K562 (cell line): ENCODE data around the gene PTH2. TPM values are rescaled to one million over a fixed set of nuclear protein-coding genes. Genes with fewer than 3 reads are reported as not detected.

Experiments
- ATF6 ChIP-seq: sonication (generic); formaldehyde crosslinking; IDR thresholded peaks from 2 replicates; pipeline ENCODE4 v1.4.0; 2020; ENCODE audit warnings: mild to moderate bottlenecking, missing genetic modification reagents
- ATF7 ChIP-seq: fragments of 450-650 bp; IDR thresholded peaks from 2 replicates; pipeline ENCODE4 v1.7.1; 2014; ENCODE audit warnings: mild to moderate bottlenecking, moderate library complexity
- ELF1 ChIP-seq: fragments of 200-800 bp; sonication (Bioruptor generic); IDR thresholded peaks from 2 replicates; pipeline ENCODE4 v1.6.1; 2016; ENCODE audit warnings: missing genetic modification characterization, missing compliant biosample characterization
- ERF ChIP-seq: fragments of 450-650 bp; formaldehyde crosslinking; IDR thresholded peaks from 2 replicates; pipeline ENCODE4 v1.4.0; 2020; ENCODE audit warnings: mild to moderate bottlenecking, mixed read lengths
- FOXJ3 ChIP-seq: sonication (generic); formaldehyde crosslinking; IDR thresholded peaks from 2 replicates; pipeline ENCODE4 v1.4.0; 2020; ENCODE audit warnings: mild to moderate bottlenecking, missing genetic modification reagents
- HMGN3 ChIP-seq: IDR thresholded peaks from 2 replicates; pipeline ENCODE4 v1.6.1; 2011; ENCODE audit warnings: borderline replicate concordance, low read depth, mild to moderate bottlenecking, mixed read lengths, low read length; ENCODE audit not compliant: insufficient read length; ENCODE audit errors: extremely low read depth
- MAFK ChIP-seq: IDR thresholded peaks from 2 replicates; pipeline ENCODE4 v1.6.1; 2011; ENCODE audit warnings: low read length, improper control_type of control experiment
- MIER1 ChIP-seq: fragments of 450-650 bp; IDR thresholded peaks from 2 replicates; pipeline ENCODE4 v1.6.1; 2016; ENCODE audit warnings: antibody characterized with exemption, mild to moderate bottlenecking, low read depth
- NR3C1 ChIP-seq: sonication (generic); formaldehyde crosslinking; IDR thresholded peaks from 2 replicates; pipeline ENCODE4 v1.8.1; 2022; ENCODE audit warnings: missing genetic modification reagents
- POLR2A ChIP-seq: fragments of 450-650 bp; conservative IDR thresholded peaks from 2 replicates; pipeline ENCODE4 v1.6.1; 2016
- REST ChIP-seq, 2 experiments: fragments of 450-650 bp; formaldehyde crosslinking in 1 of 2; IDR thresholded peaks; 2 replicates each; pipeline versions ENCODE4 v1.4.0 to v1.6.1; 2014 to 2020; ENCODE audit warnings: mild to moderate bottlenecking in 2 of 2, borderline replicate concordance in 1 of 2, low read depth in 1 of 2
- SMARCA4 ChIP-seq: fragments of 450-650 bp; IDR thresholded peaks from 2 replicates; pipeline ENCODE4 v1.6.1; 2016
- TAL1 ChIP-seq: fragments of 450-650 bp; IDR thresholded peaks from 2 replicates; pipeline ENCODE4 v1.6.1; 2016; ENCODE audit warnings: mild to moderate bottlenecking
- ZNF140 ChIP-seq: fragments of 250-450 bp; sonication (Bioruptor Pico); IDR thresholded peaks from 2 replicates; pipeline ENCODE4 v1.8.0; 2021; ENCODE audit warnings: moderate library complexity, mild to moderate bottlenecking, inconsistent platforms
- ZNF311 ChIP-seq: fragments of 250-450 bp; sonication (Bioruptor Pico); IDR thresholded peaks from 2 replicates; pipeline ENCODE4 v1.4.0; 2020; ENCODE audit warnings: mild to moderate bottlenecking, moderate library complexity
- ZNF445 ChIP-seq: fragments of 250-450 bp; sonication (Bioruptor Pico); IDR thresholded peaks from 2 replicates; pipeline ENCODE4 v1.4.0; 2020; ENCODE audit warnings: low read depth, mild to moderate bottlenecking, moderate library complexity
- ZNF57 ChIP-seq: fragments of 450-650 bp; formaldehyde crosslinking; IDR thresholded peaks from 2 replicates; pipeline ENCODE4 v1.4.0; 2020; ENCODE audit warnings: mild to moderate bottlenecking, moderate library complexity
- polyA plus RNA-seq, 8 experiments: library from polyadenylated mRNA; depleted of rRNA in 4 of 8; stranded (reverse) in 5 of 8; unstranded in 3 of 8; fragments of >200 nt; fragmentation: Nextera tagmentation in 2 of 8; fragmentation: Illumina TruSeq in 1 of 8; extraction: Ambion mirVana in 2 of 8; extraction: Trizol in 1 of 8; gene quantifications; 2 replicates each; pipeline versions ENCODE4 v1.2.1 to v1.2.3, GENCODE V29; 2011 to 2014; ENCODE audit warnings: inconsistent platforms in 1 of 8, missing spikeins in 1 of 8
- total RNA-seq, 7 experiments: library from RNA; depleted of rRNA in 6 of 7; stranded (reverse); fragments of >200 nt in 6 of 7; fragmentation: Illumina TruSeq in 2 of 7; extraction: Trizol in 2 of 7; gene quantifications; 2 replicates each; pipeline versions ENCODE4 v1.2.1 to v1.2.3, GENCODE V29; 2011 to 2021; ENCODE audit warnings: low replicate concordance in 1 of 7
- TF ChIP-seq, protein P1 (sequence below), 2 experiments: fragments of 250-450 bp in 1 of 2; fragments of 450-650 bp in 1 of 2; sonication (Bioruptor Pico) in 1 of 2; IDR thresholded peaks; 2 replicates each; pipeline versions ENCODE4 v1.6.1 to v1.8.0; 2016 to 2021; ENCODE audit warnings: mild to moderate bottlenecking in 2 of 2, moderate library complexity in 2 of 2, missing compliant biosample characterization in 1 of 2, missing genetic modification characterization in 1 of 2

PTH2 gene
- total and polyA plus RNA-seq, 9 of the 15 experiments (the other 6 are each of a cell fraction or from before 2014, with no cell fraction given) = 1.3 TPM; not detected in 8

- TF ChIP-seq HMGN3 (peak; percentile 90), REST (IDR thresholded peaks at IDR 0.05; ENCODE audit: borderline replicate concordance) (peak; percentile 47; the same call in 1 of the 2 replicates), REST (CRISPR knock-in tag; IDR thresholded peaks at IDR 0.05; ENCODE audit: low read depth) (no peak), SMARCA4 (0 out of 2 replicates have a peak, but pooled peaks have one; percentile 18), ZNF140 (no peak), ERF (CRISPR knock-in tag) (0 out of 2 replicates have a peak, but pooled peaks have one; percentile 52), MAFK (no peak), FOXJ3 (CRISPR knock-in tag) (no peak), MIER1 (peak; percentile 64; the same call in 1 of the 2 replicates), TAL1 (no peak), ZNF57 (CRISPR knock-in tag) (no peak), ZNF311 (0 out of 2 replicates have a peak, but pooled peaks have one; percentile 24), POLR2A (peak; percentile 67), NR3C1 (CRISPR knock-in tag) (peak; percentile 84), ZNF445 (CRISPR knock-in tag) (no peak), ELF1 (tag) (peak; percentile 78), ATF6 (CRISPR knock-in tag) (peak; percentile 69; the same call in 1 of the 2 replicates), ATF7 (peak; percentile 74)
- TF ChIP-seq, protein P1, sequence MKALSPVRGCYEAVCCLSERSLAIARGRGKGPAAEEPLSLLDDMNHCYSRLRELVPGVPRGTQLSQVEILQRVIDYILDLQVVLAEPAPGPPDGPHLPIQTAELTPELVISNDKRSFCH (CRISPR knock-in tag; IDR thresholded peaks at IDR 0.05) = no peak
- TF ChIP-seq, protein P1 (tag; IDR thresholded peaks at IDR 0.05) = peak; percentile 83; the same call in 1 of the 2 replicates
These were observed 702 bp downstream of the PTH2 start (continued) for GRCh38 chr19:49422407-49423070.
